Panc1 (cell line): ENCODE data around the gene CDYL2. TPM values are rescaled to one million over a fixed set of nuclear protein-coding genes. Genes with fewer than 3 reads are reported as not detected.

Source experiments
- ATAC-seq: fragments of 200-7000 bp; cut with Tn5 transposase; 2 replicates; pipeline ENCODE4 v1.9.1; 2020; ENCODE audit warnings: mild to moderate bottlenecking, moderate library complexity
- BruUV-seq: library from RNA; stranded (reverse); fragments of 400-500 nt; replicated peaks from 2 replicates; lab custom pipeline; 2021; lab: Mats Ljungman, UMichigan
- CTCF ChIA-PET: fragments of 300-600 bp; sonication (Branson Sonifier 250); formaldehyde crosslinking; loops from one replicate; lab custom pipeline; 2022; ENCODE audit warnings: antibody characterized with exemption; lab: Charles Lee
- POLR2A ChIA-PET: fragments of 300-600 bp; sonication (Branson Sonifier 250); formaldehyde crosslinking; loops from one replicate; lab custom pipeline; 2022; ENCODE audit warnings: antibody characterized with exemption; lab: Charles Lee
- DNase-seq: peaks from one replicate; pipeline ENCODE4 v3.0.0-alpha.2; 2010; ENCODE audit warnings: low read depth, low spot score
- H3K27ac ChIP-seq: 2 replicates; pipeline ENCODE4 v1.5.1; 2011; ENCODE audit warnings: mild to moderate bottlenecking, low read length, inconsistent platforms
- H3K27me3 ChIP-seq: fragments of 200-500 bp; sonication (Bioruptor generic); 2 replicates; pipeline ENCODE4 v1.6.0; 2014; ENCODE audit warnings: low read length, inconsistent platforms; ENCODE audit not compliant: control insufficient read depth, insufficient read depth
- H3K36me3 ChIP-seq: fragments of 200-500 bp; sonication (Bioruptor generic); 2 replicates; pipeline ENCODE4 v1.5.1; 2014; ENCODE audit warnings: inconsistent platforms, mild to moderate bottlenecking, low read length, moderate library complexity; ENCODE audit not compliant: control insufficient read depth, insufficient read depth
- H3K4me1 ChIP-seq: 2 replicates; pipeline ENCODE4 v1.5.1; 2011; ENCODE audit warnings: inconsistent platforms, mild to moderate bottlenecking, low read length, moderate library complexity; ENCODE audit not compliant: control insufficient read depth, insufficient read depth
- H3K4me3 ChIP-seq, 2 experiments: 2 replicates each; pipeline ENCODE4 v1.5.1; 2011 to 2012; ENCODE audit warnings: low read depth in 2 of 2, low read length in 2 of 2, mild to moderate bottlenecking in 2 of 2, inconsistent platforms in 1 of 2, moderate library complexity in 1 of 2
- H3K9me3 ChIP-seq: fragments of 200-500 bp; sonication (Bioruptor generic); 2 replicates; pipeline ENCODE4 v1.5.1; 2014; ENCODE audit warnings: low read depth, mild to moderate bottlenecking, inconsistent platforms, low read length, moderate library complexity; ENCODE audit not compliant: control insufficient read depth, insufficient read depth
- POLR2AphosphoS5 ChIP-seq: IDR thresholded peaks from 2 replicates; pipeline ENCODE4 v1.6.1; 2012; ENCODE audit warnings: mild to moderate bottlenecking, low read depth, low read length, moderate library complexity
- SIN3A ChIP-seq: IDR thresholded peaks from 2 replicates; pipeline ENCODE4 v1.6.1; 2012; ENCODE audit warnings: low read depth, mild to moderate bottlenecking, low read length, moderate library complexity, borderline replicate concordance; ENCODE audit not compliant: insufficient read depth
- TCF7L2 ChIP-seq: IDR thresholded peaks from 2 replicates; pipeline ENCODE4 v1.6.1; 2011; ENCODE audit warnings: mild to moderate bottlenecking, low read depth, low read length, inconsistent platforms
- in situ Hi-C: cut with HindIII; loops from 2 replicates; pipeline ENCODE4 v1.10.0; 2016; ENCODE audit warnings: low sequenced_read_pairs, low pct_unique_long_range_greater_than_20kb
- intact Hi-C: fragments of 100-400 bp; cut with micrococcal nuclease; formaldehyde crosslinking; loops from one replicate; pipeline ENCODE4 v1.10.0; 2022; ENCODE audit not compliant: unreplicated experiment
- total RNA-seq: library from RNA; stranded (reverse); gene quantifications from one replicate; pipeline ENCODE4 v1.2.1, GENCODE V29; 2021; ENCODE audit not compliant: unreplicated experiment
- TF ChIP-seq, protein P1 (sequence below): fragments of 450-650 bp; IDR thresholded peaks from 2 replicates; pipeline ENCODE4 v1.5.1; 2017; ENCODE audit warnings: mild to moderate bottlenecking
- TF ChIP-seq, protein P2 (sequence below), 2 experiments: IDR thresholded peaks; 2 replicates each; pipeline ENCODE4 v1.6.1; 2011 to 2012; ENCODE audit warnings: low read depth in 2 of 2, control low read depth in 1 of 2, low read length in 1 of 2, mild to moderate bottlenecking in 1 of 2, moderate library complexity in 1 of 2; ENCODE audit not compliant: insufficient read depth in 1 of 2

CDYL2 gene
- total RNA-seq, 1 experiment from 2014 or later, result 6.1 TPM

DNA sequence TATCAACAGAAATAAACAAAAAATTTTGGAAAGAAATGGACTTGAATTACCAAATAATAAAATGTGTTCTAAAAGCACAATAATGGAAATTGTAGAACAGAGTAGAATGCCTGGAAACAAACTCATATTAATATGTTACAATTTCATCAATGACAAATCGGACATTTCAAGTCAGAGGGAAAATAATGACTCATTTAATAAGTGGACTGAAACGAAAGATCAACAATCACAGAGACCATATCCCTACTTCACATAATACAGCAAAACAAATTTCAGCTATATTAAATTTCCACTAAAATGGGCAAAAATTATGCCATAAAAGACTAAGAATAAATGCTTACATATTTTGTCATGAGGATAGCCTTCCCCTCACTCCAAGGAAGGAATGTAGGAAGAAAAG, 25.7 kb downstream of the CDYL2 start:
- TF ChIP-seq, protein P1, sequence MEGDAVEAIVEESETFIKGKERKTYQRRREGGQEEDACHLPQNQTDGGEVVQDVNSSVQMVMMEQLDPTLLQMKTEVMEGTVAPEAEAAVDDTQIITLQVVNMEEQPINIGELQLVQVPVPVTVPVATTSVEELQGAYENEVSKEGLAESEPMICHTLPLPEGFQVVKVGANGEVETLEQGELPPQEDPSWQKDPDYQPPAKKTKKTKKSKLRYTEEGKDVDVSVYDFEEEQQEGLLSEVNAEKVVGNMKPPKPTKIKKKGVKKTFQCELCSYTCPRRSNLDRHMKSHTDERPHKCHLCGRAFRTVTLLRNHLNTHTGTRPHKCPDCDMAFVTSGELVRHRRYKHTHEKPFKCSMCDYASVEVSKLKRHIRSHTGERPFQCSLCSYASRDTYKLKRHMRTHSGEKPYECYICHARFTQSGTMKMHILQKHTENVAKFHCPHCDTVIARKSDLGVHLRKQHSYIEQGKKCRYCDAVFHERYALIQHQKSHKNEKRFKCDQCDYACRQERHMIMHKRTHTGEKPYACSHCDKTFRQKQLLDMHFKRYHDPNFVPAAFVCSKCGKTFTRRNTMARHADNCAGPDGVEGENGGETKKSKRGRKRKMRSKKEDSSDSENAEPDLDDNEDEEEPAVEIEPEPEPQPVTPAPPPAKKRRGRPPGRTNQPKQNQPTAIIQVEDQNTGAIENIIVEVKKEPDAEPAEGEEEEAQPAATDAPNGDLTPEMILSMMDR, result no peak
- TF ChIP-seq, protein P2, sequence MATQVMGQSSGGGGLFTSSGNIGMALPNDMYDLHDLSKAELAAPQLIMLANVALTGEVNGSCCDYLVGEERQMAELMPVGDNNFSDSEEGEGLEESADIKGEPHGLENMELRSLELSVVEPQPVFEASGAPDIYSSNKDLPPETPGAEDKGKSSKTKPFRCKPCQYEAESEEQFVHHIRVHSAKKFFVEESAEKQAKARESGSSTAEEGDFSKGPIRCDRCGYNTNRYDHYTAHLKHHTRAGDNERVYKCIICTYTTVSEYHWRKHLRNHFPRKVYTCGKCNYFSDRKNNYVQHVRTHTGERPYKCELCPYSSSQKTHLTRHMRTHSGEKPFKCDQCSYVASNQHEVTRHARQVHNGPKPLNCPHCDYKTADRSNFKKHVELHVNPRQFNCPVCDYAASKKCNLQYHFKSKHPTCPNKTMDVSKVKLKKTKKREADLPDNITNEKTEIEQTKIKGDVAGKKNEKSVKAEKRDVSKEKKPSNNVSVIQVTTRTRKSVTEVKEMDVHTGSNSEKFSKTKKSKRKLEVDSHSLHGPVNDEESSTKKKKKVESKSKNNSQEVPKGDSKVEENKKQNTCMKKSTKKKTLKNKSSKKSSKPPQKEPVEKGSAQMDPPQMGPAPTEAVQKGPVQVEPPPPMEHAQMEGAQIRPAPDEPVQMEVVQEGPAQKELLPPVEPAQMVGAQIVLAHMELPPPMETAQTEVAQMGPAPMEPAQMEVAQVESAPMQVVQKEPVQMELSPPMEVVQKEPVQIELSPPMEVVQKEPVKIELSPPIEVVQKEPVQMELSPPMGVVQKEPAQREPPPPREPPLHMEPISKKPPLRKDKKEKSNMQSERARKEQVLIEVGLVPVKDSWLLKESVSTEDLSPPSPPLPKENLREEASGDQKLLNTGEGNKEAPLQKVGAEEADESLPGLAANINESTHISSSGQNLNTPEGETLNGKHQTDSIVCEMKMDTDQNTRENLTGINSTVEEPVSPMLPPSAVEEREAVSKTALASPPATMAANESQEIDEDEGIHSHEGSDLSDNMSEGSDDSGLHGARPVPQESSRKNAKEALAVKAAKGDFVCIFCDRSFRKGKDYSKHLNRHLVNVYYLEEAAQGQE (IDR thresholded peaks at IDR 0.05; ENCODE audit: insufficient read depth in 1 of 2, low read depth in 2 of 2, low read length in 1 of 2), result no peak
- TF ChIP-seq SIN3A, result no peak
- no peak for TF ChIP-seq TCF7L2
- no peak for TF ChIP-seq POLR2AphosphoS5
- in situ Hi-C loops, result no loop called here
- H3K4me1 ChIP-seq, result no peaks in the 10 kb centered on the region
- no peak overlapping the region for H3K4me3 ChIP-seq
- ATAC-seq, result no peak
- BruUV-seq, result no TSS peak
- no peaks in the 10 kb centered on the region for H3K9me3 ChIP-seq
- CTCF ChIA-PET, result no interaction called here
- POLR2A ChIA-PET, result no interaction called here
- no peak overlapping the region for H3K27ac ChIP-seq
- H3K36me3 ChIP-seq, result no peaks in the 10 kb centered on the region; the same call in 1 of the 2 replicates
- intact Hi-C loops, result no loop called here
- DNase-seq, result no peak
- H3K27me3 ChIP-seq, result no peaks in the 10 kb centered on the region

DNA sequence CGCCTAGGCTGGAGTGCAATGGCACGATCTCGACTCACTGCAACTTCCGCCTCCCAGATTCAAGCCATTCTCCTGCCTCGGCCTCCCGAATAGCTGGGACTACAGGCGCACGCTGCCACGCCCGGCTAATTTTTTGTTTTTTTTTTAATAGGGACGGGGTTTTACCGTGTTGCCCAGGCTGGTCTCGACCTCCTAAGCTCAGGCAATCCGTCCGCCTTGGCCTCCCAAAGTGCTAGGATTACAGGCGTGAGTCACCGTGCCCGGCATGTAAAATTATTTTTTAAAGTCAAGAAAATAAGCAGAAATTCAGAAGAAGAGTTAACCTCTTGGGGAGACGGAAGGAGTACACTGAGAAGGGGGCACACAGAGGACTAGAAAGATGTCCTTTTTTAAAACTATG, 27.5 kb downstream of the CDYL2 start:
- DNase-seq (no peak), ATAC-seq (no peak)
- TF ChIP-seq, protein P2 (IDR thresholded peaks at IDR 0.05; ENCODE audit: insufficient read depth in 1 of 2, low read depth in 2 of 2, low read length in 1 of 2), result no peak
- TF ChIP-seq, protein P1, result no peak
- TF ChIP-seq SIN3A (no peak), POLR2AphosphoS5 (no peak), TCF7L2 (no peak)
- no peak overlapping the region for H3K27ac ChIP-seq
- H3K9me3 ChIP-seq, result no peaks in the 10 kb centered on the region
- H3K36me3 ChIP-seq, result no peaks in the 10 kb centered on the region; the same call in 1 of the 2 replicates
- no peak overlapping the region for H3K4me3 ChIP-seq
- intact Hi-C loops (no loop called here), in situ Hi-C loops (no loop called here)
- H3K27me3 ChIP-seq, result no peaks in the 10 kb centered on the region
- H3K4me1 ChIP-seq, result no peaks in the 10 kb centered on the region
- BruUV-seq, result no TSS peak
- ChIA-PET CTCF (no interaction called here), POLR2A (no interaction called here)
